ENCODE data around the gene CD96.
"Not testable (repeated sequence)": the region's sequence is repeated elsewhere in the genome, so short reads cannot be mapped to it uniquely, and the experiment has no call there.

The CD96 gene

DNA sequence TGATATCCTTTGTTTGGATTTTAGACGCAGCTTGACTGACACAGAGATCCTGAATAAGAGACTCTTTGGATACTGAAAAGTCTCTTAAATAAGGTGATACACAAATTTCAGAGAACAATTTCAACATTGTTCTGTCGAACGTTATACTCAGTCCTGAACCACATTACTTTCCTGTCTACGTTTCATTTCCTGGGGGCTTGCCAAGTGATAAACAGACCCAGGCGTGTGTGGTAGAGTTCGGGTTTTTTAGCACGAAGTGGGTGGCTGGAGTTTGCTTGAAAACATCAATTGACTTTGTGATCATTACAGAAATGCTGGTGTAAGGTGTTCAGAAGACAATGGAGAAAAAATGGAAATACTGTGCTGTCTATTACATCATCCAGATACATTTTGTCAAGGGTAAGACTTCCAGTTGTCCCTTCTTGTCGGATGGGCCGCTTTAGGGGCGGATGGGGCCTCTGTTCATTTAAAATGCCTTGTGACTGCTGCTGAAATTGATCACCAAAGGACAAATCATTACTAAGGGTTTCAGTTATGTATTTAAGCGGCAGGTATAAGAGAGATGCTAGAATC, at the start of gene CD96:
Gene CD96, plus strand, starts transcription at position 287 of the 573 bp plus-strand sequence. Its CDS starts 52 bp downstream, at position 339.
- H3K9me3 Mint-ChIP-seq, result no peaks in the 10 kb centered on the region
- H3K4me3 Mint-ChIP-seq, result peak within 1 kb of the TSS; percentile 14 to 37
- ATAC-seq (replicated peaks), result peak; percentile 53 to 58
- peaks cover 33 to 53% of the 10 kb centered on the region in 2 donors for H3K4me1 Mint-ChIP-seq
- no peaks in the 10 kb centered on the region for H3K27me3 Mint-ChIP-seq
- peak; percentile 19 for DNase-seq
- H3K27ac Mint-ChIP-seq, result peak within 1 kb of the TSS; percentile 57
- H3K36me3 Mint-ChIP-seq, result peaks cover 0 to 2% of the 10 kb centered on the region in 2 donors

DNA sequence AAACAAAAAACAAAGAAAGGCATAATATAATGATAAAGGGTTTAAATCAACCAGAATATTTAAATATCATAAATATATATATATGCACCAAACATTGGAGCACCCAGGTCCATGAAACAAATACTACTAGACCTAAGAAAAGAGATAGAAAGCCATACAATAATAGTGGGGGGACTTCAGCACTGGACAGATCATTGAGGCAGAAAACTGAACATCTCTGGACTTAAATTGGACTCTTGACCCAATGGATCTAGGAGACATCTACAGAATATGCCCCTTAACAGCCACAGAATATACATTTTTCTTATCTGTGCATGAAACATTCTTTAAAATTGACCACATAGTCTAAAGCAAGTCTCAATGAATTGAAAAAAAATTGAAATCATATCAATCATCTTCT, 48.7 kb upstream of the CD96 start:
- no peak for ATAC-seq (replicated peaks)
- Mint-ChIP-seq H3K27me3 (no peaks in the 10 kb centered on the region), H3K9me3 (peaks cover 4 to 8% of the 10 kb centered on the region in 2 donors), H3K36me3 (peaks cover 0 to 2% of the 10 kb centered on the region in 2 donors), H3K4me1 (no peaks in the 10 kb centered on the region), H3K27ac (no peak overlapping the region), H3K4me3 (no peak overlapping the region)
- DNase-seq, result no peak

- H3K4me1 Mint-ChIP-seq, result no peaks in the 10 kb centered on the region
- DNase-seq (no peak), ATAC-seq (replicated peaks) (no peak)
- peaks cover 4 to 9% of the 10 kb centered on the region in 2 donors for H3K9me3 Mint-ChIP-seq
- H3K27me3 Mint-ChIP-seq, result no peaks in the 10 kb centered on the region
- no peak overlapping the region for H3K4me3 Mint-ChIP-seq
- H3K36me3 Mint-ChIP-seq, result peaks cover 0 to 2% of the 10 kb centered on the region in 2 donors
- no peak overlapping the region for H3K27ac Mint-ChIP-seq
Measured at GRCh38 chr3:111496894-111497559, 45.0 kb upstream of the CD96 start.

- ATAC-seq (replicated peaks), result no peak
- no peaks in the 10 kb centered on the region for H3K36me3 Mint-ChIP-seq
- DNase-seq, result no peak
- H3K9me3 Mint-ChIP-seq, result peaks cover under 1 to 5% of the 10 kb centered on the region in 2 donors
- no peak overlapping the region for H3K27ac Mint-ChIP-seq
- H3K4me3 Mint-ChIP-seq, result no peak overlapping the region
- no peaks in the 10 kb centered on the region for H3K4me1 Mint-ChIP-seq
- H3K27me3 Mint-ChIP-seq, result no peaks in the 10 kb centered on the region
Measured at GRCh38 chr3:111498022-111498421, 44.0 kb upstream of the CD96 start.

GRCh38 chr3:111506435-111506834, 35.6 kb upstream of the CD96 start:
- Mint-ChIP-seq H3K4me1 (peaks cover 0 to 5% of the 10 kb centered on the region in 2 donors), H3K27ac (no peak overlapping the region), H3K36me3 (no peaks in the 10 kb centered on the region), H3K27me3 (no peaks in the 10 kb centered on the region), H3K4me3 (no peak overlapping the region), H3K9me3 (peaks cover 0 to 2% of the 10 kb centered on the region in 2 donors)
- peak; percentile 38 to 46 for ATAC-seq (replicated peaks)
- DNase-seq, result no peak

DNA sequence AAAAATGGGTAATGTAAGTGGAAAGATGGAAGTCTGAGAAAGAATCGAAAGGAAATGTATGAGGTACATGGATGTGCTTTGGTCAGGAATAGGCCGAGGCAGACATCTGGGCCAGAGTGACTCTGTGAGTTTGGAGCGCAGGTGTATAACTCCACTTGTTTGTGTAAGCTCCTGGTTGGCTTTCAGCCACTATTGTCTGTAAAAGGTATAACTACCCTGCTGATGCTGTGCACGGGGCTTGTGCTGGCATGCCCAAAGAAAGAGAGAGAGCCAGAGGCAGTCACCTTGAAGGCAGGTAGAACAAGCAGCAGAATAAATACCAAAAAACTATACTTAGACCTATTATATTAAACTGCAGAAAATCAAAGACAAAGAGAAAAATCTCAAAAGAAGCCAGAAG, 32.7 kb upstream of the CD96 start:
- H3K27me3 Mint-ChIP-seq, result no peaks in the 10 kb centered on the region
- DNase-seq (no peak), ATAC-seq (replicated peaks) (no peak)
- peaks cover 0 to 2% of the 10 kb centered on the region in 2 donors for H3K9me3 Mint-ChIP-seq
- no peak overlapping the region for H3K27ac Mint-ChIP-seq
- no peak overlapping the region for H3K4me3 Mint-ChIP-seq
- H3K4me1 Mint-ChIP-seq, result peaks cover 0 to 5% of the 10 kb centered on the region in 2 donors
- H3K36me3 Mint-ChIP-seq, result no peaks in the 10 kb centered on the region

- DNase-seq (no peak), ATAC-seq (replicated peaks) (peak in 1 of 2 donors; percentile 34)
- Mint-ChIP-seq H3K4me1 (peaks cover 0 to 11% of the 10 kb centered on the region in 2 donors), H3K27ac (no peak overlapping the region), H3K9me3 (no peaks in the 10 kb centered on the region), H3K36me3 (no peaks in the 10 kb centered on the region), H3K4me3 (no peak overlapping the region), H3K27me3 (no peaks in the 10 kb centered on the region)
Measured at GRCh38 chr3:111517801-111518200, 24.2 kb upstream of the CD96 start.

GRCh38 chr3:111519178-111519855, 22.7 kb upstream of the CD96 start:
- no peak for DNase-seq
- H3K36me3 Mint-ChIP-seq, result no peaks in the 10 kb centered on the region
- H3K9me3 Mint-ChIP-seq, result no peaks in the 10 kb centered on the region
- peaks cover 0 to 16% of the 10 kb centered on the region in 2 donors for H3K4me1 Mint-ChIP-seq
- H3K27me3 Mint-ChIP-seq, result no peaks in the 10 kb centered on the region
- no peak overlapping the region for H3K4me3 Mint-ChIP-seq
- H3K27ac Mint-ChIP-seq, result no peak overlapping the region
- ATAC-seq (replicated peaks), result peak; percentile 81 to 85

- H3K36me3 Mint-ChIP-seq, result peaks cover 0 to 4% of the 10 kb centered on the region in 2 donors
- peaks cover 6 to 28% of the 10 kb centered on the region in 2 donors for H3K4me1 Mint-ChIP-seq
- H3K4me3 Mint-ChIP-seq, result no peak overlapping the region
- H3K9me3 Mint-ChIP-seq, result no peaks in the 10 kb centered on the region
- no peak overlapping the region for H3K27ac Mint-ChIP-seq
- no peak for ATAC-seq (replicated peaks)
- no peak for DNase-seq
- H3K27me3 Mint-ChIP-seq, result no peaks in the 10 kb centered on the region
Measured at GRCh38 chr3:111521891-111522290, 20.1 kb upstream of the CD96 start.

- not testable (repeated sequence) for H3K27me3 Mint-ChIP-seq; DNase-seq; H3K9me3 Mint-ChIP-seq; ATAC-seq (replicated peaks); H3K27ac Mint-ChIP-seq; H3K4me3 Mint-ChIP-seq; H3K36me3 Mint-ChIP-seq
- H3K4me1 Mint-ChIP-seq, result peaks cover 6 to 19% of the 10 kb centered on the region in 2 donors
Measured at GRCh38 chr3:111524486-111524885, 17.5 kb upstream of the CD96 start.

- no peaks in the 10 kb centered on the region for H3K27me3 Mint-ChIP-seq
- H3K27ac Mint-ChIP-seq, result no peak overlapping the region
- DNase-seq, result no peak
- H3K9me3 Mint-ChIP-seq, result peaks cover 3 to 12% of the 10 kb centered on the region in 2 donors
- H3K36me3 Mint-ChIP-seq, result peaks cover 5 to 9% of the 10 kb centered on the region in 2 donors
- ATAC-seq (replicated peaks), result no peak
- H3K4me3 Mint-ChIP-seq, result no peak overlapping the region
- H3K4me1 Mint-ChIP-seq, result peaks cover 11 to 23% of the 10 kb centered on the region in 2 donors
Measured at GRCh38 chr3:111531446-111531845, 10.6 kb upstream of the CD96 start.

DNA sequence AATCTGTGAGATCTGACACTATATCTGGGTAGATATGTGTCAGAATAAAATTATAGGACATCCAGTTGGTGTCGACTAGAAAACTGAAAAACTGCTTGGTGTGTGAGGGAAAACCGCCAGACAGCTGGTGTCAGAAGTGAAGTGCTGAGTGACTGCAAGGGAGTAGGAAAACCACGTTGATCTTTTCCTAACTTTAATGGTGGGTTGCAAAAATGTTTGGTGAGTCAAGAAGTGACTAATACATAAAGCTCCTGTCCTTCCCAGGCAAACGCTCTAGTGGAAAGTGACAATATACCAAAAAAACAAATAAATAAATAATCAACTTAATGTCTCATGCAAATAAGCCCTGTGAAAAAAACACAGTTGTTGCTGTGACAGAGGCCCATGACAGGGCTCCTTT, 7.3 kb upstream of the CD96 start:
- Mint-ChIP-seq H3K27me3 (no peaks in the 10 kb centered on the region), H3K27ac (no peak overlapping the region), H3K36me3 (peaks cover 0 to 4% of the 10 kb centered on the region in 2 donors), H3K4me3 (no peak overlapping the region), H3K4me1 (peaks cover 23 to 38% of the 10 kb centered on the region in 2 donors), H3K9me3 (peaks cover 3 to 6% of the 10 kb centered on the region in 2 donors)
- no peak for ATAC-seq (replicated peaks)
- no peak for DNase-seq

DNA sequence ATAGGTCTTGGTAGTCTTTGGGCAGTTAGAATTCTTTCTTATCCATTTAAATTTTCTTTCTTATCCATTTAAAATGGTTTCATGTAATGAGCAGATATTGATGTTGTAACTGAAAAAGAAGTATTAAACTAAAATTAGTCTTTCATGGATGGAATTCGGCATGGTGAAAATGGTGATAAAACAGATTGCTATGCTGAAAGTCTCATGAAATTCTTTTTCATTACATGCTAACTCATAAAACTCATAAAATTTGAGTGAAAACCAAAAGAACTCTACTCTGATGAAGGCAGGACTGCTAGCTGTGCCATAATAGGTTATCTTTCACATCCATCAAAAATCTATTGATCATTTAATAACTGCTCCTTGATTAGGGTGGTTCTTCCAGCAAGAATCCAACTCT, 3.9 kb upstream of the CD96 start:
- no peaks in the 10 kb centered on the region for H3K9me3 Mint-ChIP-seq
- H3K4me1 Mint-ChIP-seq, result peaks cover 26 to 47% of the 10 kb centered on the region in 2 donors
- ATAC-seq (replicated peaks) (no peak), DNase-seq (no peak)
- H3K36me3 Mint-ChIP-seq, result peaks cover 0 to 2% of the 10 kb centered on the region in 2 donors
- no peak overlapping the region for H3K4me3 Mint-ChIP-seq
- no peak overlapping the region for H3K27ac Mint-ChIP-seq
- H3K27me3 Mint-ChIP-seq, result no peaks in the 10 kb centered on the region

GRCh38 chr3:111538681-111539083, 3.3 kb upstream of the CD96 start:
- H3K4me1 Mint-ChIP-seq, result peaks cover 28 to 49% of the 10 kb centered on the region in 2 donors
- peak overlapping the region; percentile 33 for H3K27ac Mint-ChIP-seq
- no peaks in the 10 kb centered on the region for H3K9me3 Mint-ChIP-seq
- DNase-seq (peak; percentile 23), ATAC-seq (replicated peaks) (peak; percentile 81 to 83)
- peaks cover 0 to 2% of the 10 kb centered on the region in 2 donors for H3K36me3 Mint-ChIP-seq
- no peaks in the 10 kb centered on the region for H3K27me3 Mint-ChIP-seq
- H3K4me3 Mint-ChIP-seq, result peak overlapping the region; percentile 35 to 73
